Activated T-helper 1 cell treated with Interleukin-2 at 50 U/mL for 16 hours (primary cell): Measurements from ENCODE around the gene HAUS5.
"Not testable (repeated sequence)": the region's sequence is repeated elsewhere in the genome, so short reads cannot be mapped to it uniquely, and the experiment has no call there.

Experiments used
- DNase-seq: peaks from one replicate; pipeline ENCODE4 v3.0.0-alpha.2; 2020; ENCODE audit warnings: low read depth

The HAUS5 gene

DNA sequence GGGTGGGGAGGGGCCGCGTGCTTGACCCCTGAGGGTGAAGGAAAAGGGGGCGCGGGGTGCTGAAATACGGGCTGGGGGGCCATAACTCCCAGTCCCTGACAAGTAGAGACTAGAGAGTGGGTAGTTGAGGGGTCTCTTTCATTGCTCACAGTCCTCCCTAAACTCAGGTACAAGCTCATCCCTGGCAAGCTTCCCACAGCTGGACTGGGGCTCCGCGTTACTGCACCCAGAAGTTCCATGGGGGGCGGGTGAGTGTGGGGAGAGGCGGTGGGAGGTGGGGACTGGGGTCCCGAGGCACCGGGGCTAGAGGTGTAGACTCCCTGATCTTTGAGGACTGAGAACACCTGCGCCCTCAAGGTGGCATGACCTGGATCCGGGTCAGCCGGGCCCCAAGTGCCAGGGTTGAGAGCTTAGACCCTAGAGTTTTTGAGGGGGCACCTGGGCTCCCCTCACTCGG lies 30.3 kb downstream of the HAUS5 start:
- DNase-seq, result no peak

DNA sequence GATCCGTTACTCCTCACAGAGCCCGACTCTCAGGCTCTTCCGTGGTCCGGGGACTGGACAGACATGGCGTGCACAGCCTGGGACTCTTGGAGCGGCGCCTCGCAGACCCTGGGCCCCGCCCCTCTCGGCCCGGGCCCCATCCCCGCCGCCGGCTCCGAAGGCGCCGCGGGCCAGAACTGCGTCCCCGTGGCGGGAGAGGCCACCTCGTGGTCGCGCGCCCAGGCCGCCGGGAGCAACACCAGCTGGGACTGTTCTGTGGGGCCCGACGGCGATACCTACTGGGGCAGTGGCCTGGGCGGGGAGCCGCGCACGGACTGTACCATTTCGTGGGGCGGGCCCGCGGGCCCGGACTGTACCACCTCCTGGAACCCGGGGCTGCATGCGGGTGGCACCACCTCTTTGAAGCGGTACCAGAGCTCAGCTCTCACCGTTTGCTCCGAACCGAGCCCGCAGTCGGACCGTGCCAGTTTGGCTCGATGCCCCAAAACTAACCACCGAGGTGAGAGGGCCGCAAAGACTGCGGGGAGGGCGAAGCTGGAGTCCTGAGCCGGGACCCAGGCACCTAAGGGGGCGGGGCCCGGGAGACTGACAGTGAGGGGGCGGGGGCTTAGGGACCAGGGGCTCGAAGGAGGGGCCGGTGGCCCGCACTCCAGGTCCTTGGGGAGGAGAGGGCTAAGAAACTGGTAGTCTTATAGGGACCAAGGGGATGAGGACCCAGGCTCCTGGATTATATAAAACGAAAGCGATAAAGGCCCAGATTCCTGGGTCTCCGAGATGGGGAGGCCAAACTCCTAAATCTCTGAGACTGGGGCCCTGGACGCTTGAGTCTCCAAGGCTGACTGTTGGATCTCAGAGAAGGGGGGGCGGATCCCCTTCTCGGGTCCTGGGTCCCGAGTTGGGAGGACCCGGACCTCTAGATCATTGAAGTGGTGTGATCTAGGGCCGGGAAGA lies 31.0 kb downstream of the HAUS5 start:
- peak; percentile 66 for DNase-seq

GRCh38 chr19:35644206-35644986 lies 31.9 kb downstream of the HAUS5 start:
- peak; percentile 91 for DNase-seq

DNA sequence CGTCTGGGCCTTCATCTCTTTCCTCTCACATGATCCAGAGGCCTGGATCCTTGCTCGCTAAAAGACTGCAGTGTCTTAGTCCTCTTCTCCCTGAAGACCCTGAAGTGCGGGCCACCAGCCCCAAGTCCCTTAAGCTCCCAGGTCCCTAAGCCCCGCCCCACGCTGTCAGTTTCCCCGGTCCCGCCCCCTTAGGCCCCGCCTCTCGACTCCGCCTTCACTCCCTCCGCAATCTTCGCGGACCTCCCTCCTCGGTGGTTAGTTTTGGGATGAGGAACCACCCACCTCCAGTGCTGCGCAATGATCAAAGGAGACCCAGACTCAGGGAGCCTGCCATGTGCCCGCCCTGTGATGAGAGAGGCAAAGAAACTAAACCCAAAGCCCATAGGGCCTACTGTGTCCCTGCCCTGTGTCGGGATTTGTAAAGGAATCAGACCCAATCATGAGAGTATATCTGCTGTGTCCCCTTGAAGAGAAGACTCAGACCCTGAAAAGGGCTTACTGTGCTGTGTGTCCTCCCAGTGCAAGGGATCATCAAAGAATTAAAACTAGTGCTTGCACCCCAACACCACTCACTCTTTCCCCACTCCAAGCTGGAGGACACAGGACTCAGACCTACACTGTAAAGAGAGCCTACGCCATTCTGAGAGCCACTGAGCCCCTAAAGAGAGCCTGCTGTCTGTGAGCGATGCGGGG lies 32.6 kb downstream of the HAUS5 start:
- peak; percentile 48 for DNase-seq

DNA sequence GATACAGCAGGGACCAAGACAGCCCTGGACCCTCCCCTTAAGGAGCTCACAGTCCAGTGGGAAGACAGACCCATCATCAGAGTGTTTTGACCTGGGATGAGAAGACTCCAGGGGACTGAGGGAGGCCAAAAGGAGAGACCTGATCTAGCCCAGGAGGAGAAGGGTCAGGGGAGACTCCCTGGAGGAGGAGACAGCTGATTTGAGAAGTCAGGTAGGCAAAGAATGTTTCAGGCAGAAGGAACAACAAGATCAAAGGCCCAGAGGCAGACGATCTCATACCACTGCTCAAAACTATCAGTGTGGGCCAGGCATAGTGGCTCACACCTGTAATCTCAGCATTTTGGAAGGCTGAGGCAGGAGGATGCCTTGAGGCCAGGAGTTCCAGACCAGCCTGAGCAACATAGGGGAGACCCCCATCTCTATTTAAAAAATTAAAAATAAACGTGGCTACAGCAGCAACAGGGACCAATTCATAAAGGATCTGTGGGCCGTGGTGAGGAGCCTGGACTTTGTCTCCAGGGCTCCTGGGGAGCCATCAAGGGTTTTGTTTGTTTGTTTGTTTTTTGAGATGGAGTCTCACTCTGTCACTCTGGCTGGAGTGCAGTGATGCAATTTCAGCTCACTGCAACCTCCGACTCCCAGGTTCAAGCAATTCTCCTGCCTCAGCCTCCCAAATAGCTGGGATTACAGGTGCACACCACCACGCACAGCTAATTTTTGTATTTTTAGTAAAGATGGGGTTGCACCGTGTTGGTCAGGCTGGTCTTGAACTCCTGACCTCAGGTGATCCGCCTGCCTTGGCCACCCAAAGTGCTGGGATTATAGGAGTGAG lies 33.4 kb downstream of the HAUS5 start:
- no peak for DNase-seq

- DNase-seq, result peak; percentile 83
Observed at GRCh38 chr19:35648017-35648961, 35.8 kb downstream of the HAUS5 start, which contains the start of gene COX6B1. Gene COX6B1 (plus strand): TSS chr19:35648323. CDS start chr19:35651244, 2,921 bp downstream.

- no peak for DNase-seq
Observed at GRCh38 chr19:35650581-35650980, 38.0 kb downstream of the HAUS5 start.

DNA sequence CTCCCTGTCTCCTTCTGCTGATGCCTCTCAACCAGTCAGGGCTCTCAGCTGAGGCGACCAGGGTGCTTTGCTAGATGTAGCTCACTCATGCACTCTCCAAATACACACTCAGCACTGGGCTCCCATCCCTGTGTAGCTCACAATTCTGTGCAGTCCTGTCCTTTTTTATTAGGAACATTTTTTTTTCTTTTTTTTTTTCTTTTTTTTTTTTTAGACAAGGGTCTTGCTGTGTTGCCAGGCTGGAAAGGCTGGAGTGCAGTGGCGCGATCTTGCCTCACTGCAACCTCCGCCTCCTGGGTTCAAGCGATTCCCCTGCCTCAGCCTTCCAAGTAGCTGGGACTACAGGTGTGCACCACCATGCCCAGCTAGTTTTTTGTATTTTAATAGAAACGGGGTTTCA lies 42.3 kb downstream of the HAUS5 start:
- not testable (repeated sequence) for DNase-seq

DNA sequence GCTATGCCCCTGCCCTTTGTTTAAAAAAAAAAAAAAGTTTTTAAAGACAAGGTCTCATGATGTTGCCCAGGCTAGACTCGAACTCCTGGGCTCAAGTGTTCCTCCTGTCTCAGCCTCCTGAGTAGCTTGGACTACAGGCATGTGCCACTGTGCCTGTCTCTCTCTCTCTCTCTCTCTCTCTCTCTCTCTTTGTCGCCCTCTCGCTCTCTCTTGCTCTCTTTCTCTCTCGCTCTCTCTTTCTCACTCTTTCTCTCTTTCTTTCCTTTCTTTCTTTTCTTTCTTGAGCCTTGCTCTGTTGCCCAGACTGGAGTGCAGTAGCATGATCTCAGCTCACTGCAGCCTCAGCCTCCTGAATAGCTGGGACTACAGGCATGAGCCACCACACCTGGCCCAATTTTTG lies 43.1 kb downstream of the HAUS5 start:
- DNase-seq, result no peak

- no peak for DNase-seq
Observed at GRCh38 chr19:35656700-35657099, 44.2 kb downstream of the HAUS5 start.

DNA sequence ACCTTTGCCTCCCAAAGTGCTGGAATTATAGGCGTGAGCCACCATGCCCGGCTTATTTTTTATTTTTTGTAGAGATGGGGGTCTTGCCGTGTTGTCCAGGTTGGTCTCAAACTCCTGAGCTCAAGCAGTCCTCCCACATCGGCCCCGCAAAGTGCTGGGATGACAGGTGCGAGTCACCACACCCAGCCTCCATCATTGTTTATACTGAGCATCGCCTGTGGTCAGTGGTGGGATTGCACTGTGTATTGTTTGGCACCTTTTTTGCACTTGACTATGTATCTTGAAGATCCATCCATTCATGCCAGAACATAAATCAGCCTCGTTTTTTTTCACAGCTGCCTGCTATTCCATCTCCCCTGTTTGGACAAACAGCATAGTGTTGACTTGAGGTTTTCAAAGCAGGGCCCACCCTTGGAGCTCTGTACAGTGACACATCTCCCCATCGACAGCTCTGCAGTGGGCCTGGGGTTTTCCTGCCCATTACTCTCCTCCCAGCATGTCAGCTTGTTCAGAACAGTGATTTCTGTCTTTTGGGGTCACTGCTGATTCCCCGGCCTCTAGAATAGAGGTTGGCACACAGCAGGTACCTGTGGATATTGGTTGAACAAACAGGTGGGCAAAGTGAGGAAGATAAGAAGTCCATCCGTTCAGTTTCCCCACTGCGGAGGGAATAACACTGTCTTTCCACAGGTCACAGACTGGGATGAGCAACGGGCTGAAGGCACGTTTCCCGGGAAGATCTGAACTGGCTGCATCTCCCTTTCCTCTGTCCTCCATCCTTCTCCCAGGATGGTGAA lies 45.6 kb downstream of the HAUS5 start:
- no peak for DNase-seq

- DNase-seq, result no peak
Observed at GRCh38 chr19:35661995-35662340, 49.4 kb downstream of the HAUS5 start.

- no peak for DNase-seq
Observed at GRCh38 chr19:35663981-35664380, 51.4 kb downstream of the HAUS5 start.

DNA sequence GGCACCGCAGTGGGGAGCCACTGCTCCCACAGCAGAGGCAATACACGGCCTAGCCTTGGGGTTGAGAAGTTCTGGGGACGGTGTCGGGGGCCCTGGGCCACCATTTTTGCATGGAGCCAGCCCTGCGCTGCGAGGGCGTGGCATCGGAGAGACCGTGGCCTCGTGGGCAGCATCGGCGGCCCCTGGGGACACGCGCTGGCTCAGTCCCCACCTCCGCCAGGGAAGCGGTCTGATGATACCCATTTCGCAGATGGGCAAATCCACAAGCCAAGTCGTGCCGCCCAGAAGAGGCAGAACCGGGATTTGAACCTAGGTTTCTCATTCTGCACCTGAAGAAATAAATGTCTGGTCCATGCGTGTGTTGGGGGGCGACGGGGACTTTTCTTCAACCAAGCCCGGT lies 52.6 kb downstream of the HAUS5 start:
- DNase-seq, result no peak

- no peak for DNase-seq
Observed at GRCh38 chr19:35665604-35666003, 53.1 kb downstream of the HAUS5 start.

DNA sequence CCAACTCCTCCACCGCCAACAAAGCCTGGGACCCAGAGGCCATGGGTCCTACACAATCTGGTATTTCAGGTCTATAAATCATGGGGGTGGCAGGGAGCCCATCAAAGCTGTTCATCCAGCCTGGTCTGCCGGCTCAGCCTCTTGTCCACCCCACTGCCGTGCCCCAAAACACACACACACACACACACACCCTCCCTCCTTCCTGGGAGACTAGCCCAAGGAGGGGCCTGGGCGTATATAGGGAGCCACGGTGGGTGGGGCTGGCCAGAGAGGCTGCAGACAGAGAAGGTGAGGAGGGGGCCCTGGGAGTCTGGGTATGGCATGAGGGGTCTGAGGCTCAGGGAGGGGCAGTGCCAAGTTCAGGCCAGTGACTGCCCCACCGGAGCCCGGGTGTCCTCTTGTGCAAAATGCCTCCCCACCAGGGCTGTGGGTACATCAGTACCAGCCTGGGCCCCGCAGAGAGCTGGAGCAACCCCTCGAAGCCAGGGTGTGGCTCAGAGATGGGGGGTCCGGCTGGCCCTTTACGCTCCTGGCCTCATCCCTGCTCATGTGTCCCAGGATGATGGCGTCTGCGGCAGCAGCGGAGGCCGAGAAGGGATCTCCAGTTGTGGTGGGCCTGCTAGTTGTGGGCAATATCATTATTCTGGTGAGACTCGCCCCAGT lies 53.8 kb downstream of the HAUS5 start, which contains the start of gene UPK1A:
TSS of gene UPK1A (plus strand) at position 267 of the 663 bp plus-strand sequence. CDS start at position 563, 296 bp downstream.
- no peak for DNase-seq

GRCh38 chr19:35669566-35669965 lies 57.0 kb downstream of the HAUS5 start:
- no peak for DNase-seq

- no peak for DNase-seq
Observed at GRCh38 chr19:35669974-35670373, 57.4 kb downstream of the HAUS5 start.

DNA sequence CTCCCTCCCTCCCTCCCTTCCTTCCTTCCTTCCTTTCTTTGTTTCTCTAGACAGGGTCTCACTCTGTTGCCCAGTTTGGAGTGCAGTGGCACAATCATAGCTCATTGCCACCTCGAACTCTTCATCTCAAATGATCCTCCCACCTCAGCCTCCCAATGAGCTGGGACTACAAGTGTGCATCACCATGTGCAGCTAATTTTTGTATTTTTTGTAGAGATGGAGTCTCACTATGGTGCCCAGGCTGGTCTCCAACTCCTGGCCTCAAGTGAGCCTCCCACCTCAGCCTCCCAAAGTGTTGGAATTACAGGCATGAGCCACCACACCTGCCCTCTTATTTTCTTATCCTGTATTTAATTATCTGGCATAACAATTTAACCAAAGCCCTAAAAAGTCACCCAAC lies 58.2 kb downstream of the HAUS5 start:
- no peak for DNase-seq
